Endothelial cell (in vitro differentiated cells): ENCODE results near the gene BCL2. TPM values are rescaled to one million over a fixed set of nuclear protein-coding genes. Genes with fewer than 3 reads are reported as not detected.

Experiments used
- DNase-seq: peaks from one replicate; pipeline ENCODE4 v3.0.0; 2021; ENCODE audit warnings: low spot score
- H3K27ac Mint-ChIP-seq: one replicate; pipeline ENCODE4 v1.8.0; 2021; ENCODE audit warnings: mixed read lengths, inconsistent platforms; ENCODE audit not compliant: unreplicated experiment
- H3K27me3 Mint-ChIP-seq: one replicate; pipeline ENCODE4 v1.8.0; 2021; ENCODE audit warnings: mild to moderate bottlenecking, moderate library complexity, mixed read lengths, inconsistent platforms; ENCODE audit not compliant: unreplicated experiment
- H3K36me3 Mint-ChIP-seq: one replicate; pipeline ENCODE4 v1.8.0; 2021; ENCODE audit warnings: mild to moderate bottlenecking, low read depth, mixed read lengths, inconsistent platforms; ENCODE audit not compliant: unreplicated experiment
- H3K4me1 Mint-ChIP-seq: one replicate; pipeline ENCODE4 v1.8.0; 2021; ENCODE audit warnings: mild to moderate bottlenecking, mixed read lengths, inconsistent platforms; ENCODE audit not compliant: unreplicated experiment
- H3K4me3 Mint-ChIP-seq: one replicate; pipeline ENCODE4 v1.8.0; 2021; ENCODE audit warnings: mild to moderate bottlenecking, mixed read lengths, inconsistent platforms; ENCODE audit not compliant: unreplicated experiment
- H3K9me3 Mint-ChIP-seq: one replicate; pipeline ENCODE4 v1.8.0; 2021; ENCODE audit warnings: mixed read lengths, inconsistent platforms; ENCODE audit not compliant: unreplicated experiment
- CTCF ChIP-seq: fragments of 200-600 bp; sonication (generic); IDR thresholded peaks from one replicate; pipeline ENCODE4 v1.5.0; 2021; ENCODE audit warnings: antibody characterized with exemption; ENCODE audit not compliant: unreplicated experiment
- total RNA-seq: library from RNA; stranded (reverse); fragmentation: NEBNext Ultra II Directional; extraction: Animal tissue kit (Norgen Biotek cat#: 25700); gene quantifications from one replicate; pipeline ENCODE4 v1.2.1, GENCODE V29; 2021; ENCODE audit not compliant: unreplicated experiment

BCL2 gene
- total RNA-seq, 1 donor from 2014 or later, result 9.2 TPM

- Mint-ChIP-seq H3K36me3 (no peaks in the 10 kb centered on the region), H3K27me3 (peaks cover 4% of the 10 kb centered on the region), H3K4me1 (peaks cover 8% of the 10 kb centered on the region), H3K27ac (no peak overlapping the region), H3K4me3 (no peak overlapping the region), H3K9me3 (no peaks in the 10 kb centered on the region)
- TF ChIP-seq CTCF, result no peak
- DNase-seq, result no peak
Measured at GRCh38 chr18:63260380-63260754, 59.2 kb downstream of the BCL2 start.

GRCh38 chr18:63259567-63260379 is 59.8 kb downstream of the BCL2 start:
- TF ChIP-seq CTCF, result no peak
- H3K9me3 Mint-ChIP-seq, result no peaks in the 10 kb centered on the region
- peaks cover 1% of the 10 kb centered on the region for H3K27me3 Mint-ChIP-seq
- no peaks in the 10 kb centered on the region for H3K36me3 Mint-ChIP-seq
- DNase-seq, result no peak
- no peak overlapping the region for H3K27ac Mint-ChIP-seq
- no peak overlapping the region for H3K4me3 Mint-ChIP-seq
- peaks cover 8% of the 10 kb centered on the region for H3K4me1 Mint-ChIP-seq

GRCh38 chr18:63258749-63259566 is 60.6 kb downstream of the BCL2 start:
- Mint-ChIP-seq H3K27me3 (peaks cover 1% of the 10 kb centered on the region), H3K9me3 (no peaks in the 10 kb centered on the region), H3K36me3 (no peaks in the 10 kb centered on the region), H3K27ac (no peak overlapping the region), H3K4me1 (peaks cover 2% of the 10 kb centered on the region), H3K4me3 (no peak overlapping the region)
- no peak for TF ChIP-seq CTCF
- DNase-seq, result no peak

- Mint-ChIP-seq H3K9me3 (no peaks in the 10 kb centered on the region), H3K27ac (no peak overlapping the region), H3K4me1 (no peaks in the 10 kb centered on the region), H3K27me3 (peaks cover 1% of the 10 kb centered on the region), H3K4me3 (no peak overlapping the region), H3K36me3 (no peaks in the 10 kb centered on the region)
- DNase-seq, result no peak
- no peak for TF ChIP-seq CTCF
Measured at GRCh38 chr18:63257453-63257852, 62.1 kb downstream of the BCL2 start.

- Mint-ChIP-seq H3K27me3 (peaks cover 1% of the 10 kb centered on the region), H3K36me3 (no peaks in the 10 kb centered on the region), H3K4me1 (no peaks in the 10 kb centered on the region), H3K9me3 (no peaks in the 10 kb centered on the region), H3K27ac (no peak overlapping the region), H3K4me3 (no peak overlapping the region)
- DNase-seq, result no peak
- no peak for TF ChIP-seq CTCF
Measured at GRCh38 chr18:63255435-63255834, 64.1 kb downstream of the BCL2 start.
